B cell (primary cell): ENCODE data around the gene GATA3. TPM values are rescaled to one million over a fixed set of nuclear protein-coding genes. Genes with fewer than 3 reads are reported as not detected.

ENCODE experiments used
- ATAC-seq: fragments of 200-7000 bp; cut with Tn5 transposase; one replicate; pipeline ENCODE4 v1.10.0; 2021; ENCODE audit warnings: low read depth, mild to moderate bottlenecking, moderate number of reproducible peaks, moderate library complexity
- CTCF ChIA-PET: fragments of 350-600 bp; sonication (Branson Sonifier 250); formaldehyde crosslinking; loops from one replicate; lab custom pipeline; 2021; ENCODE audit warnings: antibody characterized with exemption, inconsistent platforms; lab: Charles Lee
- POLR2A ChIA-PET: fragments of 350-600 bp; sonication (Branson Sonifier 250); formaldehyde crosslinking; loops from one replicate; lab custom pipeline; 2021; ENCODE audit warnings: antibody characterized with exemption; lab: Charles Lee
- DNase-seq: peaks from one replicate; pipeline ENCODE4 v3.0.0; 2013
- H2AFZ ChIP-seq: 2 replicates; pipeline ENCODE4 v1.6.1; 2012; ENCODE audit warnings: mild to moderate bottlenecking, low read depth, low read length; ENCODE audit not compliant: insufficient read depth, poor library complexity, severe bottlenecking
- H3K27ac ChIP-seq, 2 donors: 1 replicate in 1 of 2; 2 replicates in 1 of 2; pipeline ENCODE4 v1.5.1; 2012 to 2013; ENCODE audit warnings: low read length in 2 of 2, mild to moderate bottlenecking in 2 of 2, moderate library complexity in 1 of 2
- H3K27me3 ChIP-seq, 4 experiments: fragments of 200-600 bp in 1 of 4; sonication (generic) in 1 of 4; replicated peaks in 1 of 4; 1 replicate in 2 of 4; 2 replicates in 2 of 4; pipeline versions ENCODE4 v1.6.1 to v1.7.0; 2013 to 2016; ENCODE audit warnings: low read length in 3 of 4, mild to moderate bottlenecking in 2 of 4, mixed read lengths in 1 of 4, moderate library complexity in 1 of 4; ENCODE audit not compliant: insufficient read depth in 4 of 4, control insufficient read depth in 3 of 4; ENCODE audit errors: control extremely low read depth in 1 of 4
- H3K36me3 ChIP-seq, 2 experiments: replicated peaks in 1 of 2; 1 replicate in 1 of 2; 2 replicates in 1 of 2; pipeline versions ENCODE4 v1.6.1 to v1.7.1; 2013; ENCODE audit warnings: low read length in 1 of 2; ENCODE audit not compliant: insufficient read depth in 2 of 2, control insufficient read depth in 1 of 2; ENCODE audit errors: control extremely low read depth in 1 of 2, extremely low read depth in 1 of 2
- H3K4me1 ChIP-seq, 2 donors: fragments of 200-600 bp in 1 of 2; sonication (generic) in 1 of 2; 1 replicate in 1 of 2; 2 replicates in 1 of 2; pipeline versions ENCODE4 v1.5.1 to v1.6.1; 2013 to 2017; ENCODE audit warnings: low read length in 2 of 2; ENCODE audit not compliant: control insufficient read depth in 2 of 2, insufficient read depth in 2 of 2
- H3K4me2 ChIP-seq: replicated peaks from 2 replicates; pipeline ENCODE3; 2012; ENCODE audit warnings: mild to moderate bottlenecking, low read depth, low read length; ENCODE audit not compliant: poor library complexity, severe bottlenecking
- H3K4me3 ChIP-seq, 5 experiments: fragments of 200-600 bp in 1 of 5; sonication (generic) in 1 of 5; 1 replicate in 3 of 5; 2 replicates in 2 of 5; pipeline versions ENCODE4 v1.5.1 to v1.7.0; 2011 to 2016; ENCODE audit warnings: low read length in 4 of 5, mild to moderate bottlenecking in 4 of 5, low read depth in 2 of 5, control low read depth in 1 of 5, moderate library complexity in 1 of 5; ENCODE audit not compliant: insufficient read depth in 1 of 5; ENCODE audit errors: control extremely low read depth in 1 of 5, extremely low read depth in 1 of 5
- H3K79me2 ChIP-seq: fragments of 200-600 bp; sonication (generic); one replicate; pipeline ENCODE4 v1.6.0; 2016; ENCODE audit warnings: low read length; ENCODE audit not compliant: control insufficient read depth, insufficient read depth
- H3K9ac ChIP-seq: fragments of 200-600 bp; sonication (generic); 2 replicates; pipeline ENCODE4 v1.6.1; 2017; ENCODE audit warnings: mild to moderate bottlenecking, low read length, moderate library complexity
- H3K9me3 ChIP-seq, 3 donors: one replicate each; pipeline versions ENCODE4 v1.6.1 to v1.7.1; 2013; ENCODE audit warnings: low read length in 2 of 3; ENCODE audit not compliant: control insufficient read depth in 2 of 3, insufficient read depth in 1 of 3; ENCODE audit errors: control extremely low read depth in 1 of 3
- H4K20me1 ChIP-seq: 2 replicates; pipeline ENCODE4 v1.6.0; 2012; ENCODE audit warnings: mild to moderate bottlenecking, low read length; ENCODE audit not compliant: insufficient read depth, control insufficient read depth, poor library complexity, severe bottlenecking
- H3K27ac Mint-ChIP-seq: one replicate; pipeline ENCODE4 v1.8.0; 2021; ENCODE audit warnings: mixed read lengths
- H3K27me3 Mint-ChIP-seq: one replicate; pipeline ENCODE4 v1.8.0; 2021; ENCODE audit warnings: mixed read lengths
- H3K4me1 Mint-ChIP-seq: one replicate; pipeline ENCODE4 v1.8.0; 2021; ENCODE audit warnings: mixed read lengths
- H3K4me3 Mint-ChIP-seq: one replicate; pipeline ENCODE4 v1.8.0; 2021; ENCODE audit warnings: mixed read lengths
- H3K9me3 Mint-ChIP-seq: one replicate; pipeline ENCODE4 v1.8.0; 2022; ENCODE audit warnings: mixed read lengths; ENCODE audit not compliant: insufficient read depth
- CTCF ChIP-seq: fragments of 200-600 bp; IDR thresholded peaks from one replicate; pipeline ENCODE4 v1.8.0; 2022; ENCODE audit warnings: antibody characterized with exemption, mild to moderate bottlenecking
- EZH2 ChIP-seq: IDR thresholded peaks from 2 replicates; pipeline ENCODE4 v1.6.1; 2012; ENCODE audit warnings: borderline replicate concordance, low read depth, mild to moderate bottlenecking, moderate library complexity, low read length; ENCODE audit not compliant: insufficient read depth, poor library complexity, severe bottlenecking
- WGBS: methylation state at CpG from one replicate; pipeline ENCODE4 v1.1.5; 2013; ENCODE audit warnings: missing lambda C conversion rate; ENCODE audit not compliant: insufficient coverage; 5-methylcytosine and 5-hydroxymethylcytosine counted together
- intact Hi-C: fragments of 100-400 bp; cut with micrococcal nuclease; formaldehyde crosslinking; loops from one replicate; pipeline ENCODE4 v1.10.0; 2022
- polyA plus RNA-seq: library from polyadenylated mRNA; depleted of rRNA; stranded (reverse); fragments of >200 nt; gene quantifications from 2 replicates; pipeline ENCODE4 v1.2.3, GENCODE V29; 2012
- total RNA-seq, 2 donors: library from RNA; stranded (reverse); fragments of 120-200 nt in 1 of 2; gene quantifications; 1 replicate in 1 of 2; 2 replicates in 1 of 2; pipeline versions ENCODE4 v1.2.3 to v1.2.4, GENCODE V29; 2013 to 2022

Gene GATA3
- total and polyA plus RNA-seq, 2 donors (not counting 1 experiment from before 2014, with no cell fraction given) = 0.60 to 0.94 TPM

GRCh38 chr10:8103543-8103942, 49.1 kb downstream of the GATA3 start:
- H3K27me3 Mint-ChIP-seq = no peaks in the 10 kb centered on the region
- no peak for ATAC-seq
- intact Hi-C loops = no loop called here
- Histone ChIP-seq H3K4me1 (no peaks in the 10 kb centered on the region), H3K36me3 (no peaks in the 10 kb centered on the region), H3K4me3 (no peak overlapping the region), H3K79me2 (no peaks in the 10 kb centered on the region), H4K20me1 (no peaks in the 10 kb centered on the region), H2AFZ (no peak overlapping the region), H3K4me2 (no peak overlapping the region), H3K9ac (no peak overlapping the region), H3K27me3 (peaks cover 0 to 3% (median 0%) of the 10 kb centered on the region in 4 experiments), H3K9me3 (peaks cover 0 to 3% (median 0%) of the 10 kb centered on the region in 3 donors), H3K27ac (no peak overlapping the region)
- CTCF ChIA-PET = no interaction called here
- 97% methylated on average over 5 of the region's 8 CpGs for WGBS
- no peaks in the 10 kb centered on the region for H3K4me1 Mint-ChIP-seq
- TF ChIP-seq EZH2 (no peak), CTCF (no peak)
- peaks cover 4% of the 10 kb centered on the region for H3K9me3 Mint-ChIP-seq
- no peak overlapping the region for H3K27ac Mint-ChIP-seq
- H3K4me3 Mint-ChIP-seq = no peak overlapping the region
- POLR2A ChIA-PET = no interaction called here
- DNase-seq = no peak

GRCh38 chr10:8104005-8104404, 49.5 kb downstream of the GATA3 start:
- Histone ChIP-seq H3K9ac (no peak overlapping the region), H4K20me1 (no peaks in the 10 kb centered on the region), H2AFZ (no peak overlapping the region), H3K9me3 (peaks cover 0 to 3% (median 0%) of the 10 kb centered on the region in 3 donors), H3K4me3 (no peak overlapping the region), H3K36me3 (no peaks in the 10 kb centered on the region), H3K27me3 (peaks cover 0 to 3% (median 0%) of the 10 kb centered on the region in 4 experiments), H3K79me2 (no peaks in the 10 kb centered on the region), H3K27ac (no peak overlapping the region), H3K4me2 (no peak overlapping the region), H3K4me1 (no peaks in the 10 kb centered on the region)
- intact Hi-C loops = no loop called here
- ChIA-PET POLR2A (no interaction called here), CTCF (no interaction called here)
- no peak overlapping the region for H3K27ac Mint-ChIP-seq
- no peaks in the 10 kb centered on the region for H3K4me1 Mint-ChIP-seq
- H3K4me3 Mint-ChIP-seq = no peak overlapping the region
- DNase-seq (no peak), ATAC-seq (no peak)
- peaks cover 4% of the 10 kb centered on the region for H3K9me3 Mint-ChIP-seq
- TF ChIP-seq CTCF (no peak), EZH2 (no peak)
- H3K27me3 Mint-ChIP-seq = peaks cover under 1% of the 10 kb centered on the region
- WGBS = 88% methylated on average over 1 of the region's 3 CpGs
